Fibroblast of skin of scalp (primary cell): ENCODE measurements around the gene SCAMP4.

Experiments
- DNase-seq: peaks from one replicate; pipeline ENCODE4 v3.0.0-alpha.2; 2013

Gene SCAMP4

DNA sequence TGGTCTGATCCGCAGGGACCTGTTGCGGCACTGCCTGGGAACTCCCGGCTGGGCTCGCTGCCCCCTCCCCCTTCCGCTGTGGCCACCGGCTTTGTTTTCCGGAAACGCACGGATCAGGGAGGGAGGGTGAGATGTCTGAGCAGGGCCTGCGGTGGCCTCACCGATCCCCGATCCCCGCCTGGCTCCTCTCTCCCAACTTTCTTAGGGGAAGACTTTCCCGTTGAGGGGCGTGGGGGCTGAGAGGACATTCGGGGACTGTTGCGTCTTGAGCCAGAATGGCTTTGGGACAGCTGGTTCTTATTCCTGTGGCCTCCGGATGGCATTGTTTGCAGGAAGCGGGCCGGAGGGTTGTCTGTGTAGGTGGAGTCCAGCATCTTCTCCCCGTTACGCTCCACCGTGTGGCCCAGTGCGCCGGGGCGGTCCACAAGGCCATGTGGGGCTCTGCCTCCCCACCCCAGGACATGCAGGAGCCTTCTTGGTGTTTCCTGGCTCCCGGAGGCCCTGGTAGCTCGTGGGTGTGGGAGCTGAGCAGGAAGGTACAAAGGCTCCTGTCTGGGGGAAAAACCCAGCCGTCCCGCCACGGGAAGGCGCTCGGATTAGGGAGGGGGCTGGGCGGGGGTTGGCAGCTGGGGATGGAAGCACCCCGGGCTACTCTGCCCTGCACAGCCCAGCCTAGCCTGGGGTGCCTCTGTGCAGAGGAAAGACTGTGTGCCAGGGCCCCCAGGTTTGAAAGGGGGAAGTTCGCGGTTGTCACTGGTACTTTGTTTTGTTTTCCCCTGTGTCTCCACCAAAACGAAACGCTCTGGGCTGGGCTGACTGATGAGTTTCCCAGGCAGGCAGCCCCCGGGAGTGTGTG lies 37.1 kb downstream of the SCAMP4 start:
- peak; percentile 59 for DNase-seq

DNA sequence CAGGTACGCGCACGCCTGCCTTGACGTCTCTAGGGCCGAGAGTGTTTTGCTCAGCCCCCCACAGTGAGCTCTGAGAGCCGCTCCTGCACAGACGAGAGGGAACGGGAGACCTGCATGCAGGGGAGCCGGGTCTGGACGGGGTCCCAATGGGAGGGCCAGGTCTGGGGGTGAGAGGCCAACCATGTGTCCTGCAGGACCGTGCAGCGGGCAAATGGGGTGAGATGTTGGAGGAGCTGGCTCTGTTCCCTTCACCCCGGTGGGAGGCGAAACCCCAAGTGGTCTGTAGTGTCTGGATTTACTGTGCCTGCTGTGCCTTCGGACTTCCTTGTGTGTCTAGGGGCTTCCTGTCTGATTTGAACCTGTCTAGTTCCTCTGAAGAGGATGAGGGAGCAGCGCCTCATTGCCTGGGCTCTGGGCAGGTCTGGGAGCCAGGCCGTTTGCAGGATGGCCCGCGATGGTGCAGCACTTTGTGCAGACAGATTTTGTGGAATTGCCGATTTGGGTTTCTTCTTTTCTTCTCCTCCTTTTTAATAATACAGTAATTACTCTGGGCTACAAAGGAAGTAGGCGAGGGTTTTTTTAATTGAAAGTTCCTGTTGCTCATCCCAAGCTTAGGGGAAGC lies 37.8 kb downstream of the SCAMP4 start:
- DNase-seq, result no peak

DNA sequence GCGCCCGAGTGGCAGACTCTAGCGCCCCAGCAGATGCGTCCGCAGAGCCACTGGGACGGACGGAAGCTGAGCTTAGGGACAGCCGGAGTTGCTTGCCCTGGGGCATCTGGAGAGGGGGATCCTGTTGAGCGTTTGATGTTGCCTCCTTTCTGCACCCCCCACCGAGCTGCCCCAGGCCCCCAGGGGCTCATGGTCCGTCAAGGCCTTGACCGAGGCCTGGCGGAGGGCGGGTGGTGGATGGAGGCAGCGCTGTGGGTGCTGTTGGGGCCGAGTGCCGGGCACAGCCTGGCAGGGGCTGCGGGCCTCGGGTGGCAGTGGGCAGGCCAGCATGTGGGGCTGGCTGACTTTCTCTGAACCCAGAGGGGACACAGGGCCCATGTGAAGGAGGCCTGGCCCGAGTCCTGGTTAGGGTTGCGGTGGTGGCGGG lies 38.5 kb downstream of the SCAMP4 start:
- DNase-seq, result no peak

DNA sequence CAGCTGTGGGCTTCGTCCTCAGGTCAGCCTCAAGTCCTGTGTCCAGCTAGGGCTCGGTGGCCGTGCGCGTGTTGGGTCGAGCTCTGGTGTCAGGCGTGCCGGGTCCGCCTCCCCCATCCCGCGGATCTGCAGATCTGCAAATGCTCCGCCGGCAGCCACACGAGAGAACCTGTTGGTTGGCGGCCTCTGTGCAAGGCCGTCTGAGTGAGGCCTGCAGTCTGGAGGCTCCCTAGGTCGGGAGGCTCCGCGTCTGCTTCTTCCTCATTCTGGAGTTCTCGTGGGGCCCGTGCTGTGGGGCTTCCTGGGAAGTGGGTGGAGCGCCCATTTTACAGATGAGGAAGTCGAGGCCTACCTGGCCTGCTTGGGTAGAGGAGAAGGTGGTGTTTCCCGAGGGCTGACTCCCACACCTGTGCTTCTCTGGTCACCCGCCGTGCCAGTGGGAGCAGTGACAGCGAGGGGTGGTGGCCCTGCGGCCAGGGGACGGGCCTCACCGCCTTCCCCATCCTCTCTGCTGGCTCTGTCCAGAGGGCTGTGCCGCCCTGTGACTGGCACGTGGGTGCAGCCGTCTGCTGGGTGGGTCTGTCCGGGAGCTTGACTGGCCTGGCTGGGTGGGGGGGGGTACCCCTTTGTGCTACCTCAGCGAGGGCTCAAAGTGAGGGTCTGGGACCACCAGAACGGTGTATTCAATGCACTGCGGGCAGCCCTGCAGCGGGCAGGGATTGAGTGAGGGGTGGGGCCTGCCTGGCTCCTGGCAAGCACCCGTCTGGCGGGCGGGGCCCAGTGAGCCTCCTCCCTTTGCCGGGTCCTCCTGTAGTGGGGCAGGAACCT lies 39.1 kb downstream of the SCAMP4 start:
- no peak for DNase-seq

- DNase-seq, result no peak
These were observed 39.8 kb downstream of the SCAMP4 start for GRCh38 chr19:1944916-1945561.

GRCh38 chr19:1945899-1946298 lies 40.7 kb downstream of the SCAMP4 start:
- peak; percentile 38 for DNase-seq

- no peak for DNase-seq
These were observed 42.5 kb downstream of the SCAMP4 start for GRCh38 chr19:1947651-1948209.

DNA sequence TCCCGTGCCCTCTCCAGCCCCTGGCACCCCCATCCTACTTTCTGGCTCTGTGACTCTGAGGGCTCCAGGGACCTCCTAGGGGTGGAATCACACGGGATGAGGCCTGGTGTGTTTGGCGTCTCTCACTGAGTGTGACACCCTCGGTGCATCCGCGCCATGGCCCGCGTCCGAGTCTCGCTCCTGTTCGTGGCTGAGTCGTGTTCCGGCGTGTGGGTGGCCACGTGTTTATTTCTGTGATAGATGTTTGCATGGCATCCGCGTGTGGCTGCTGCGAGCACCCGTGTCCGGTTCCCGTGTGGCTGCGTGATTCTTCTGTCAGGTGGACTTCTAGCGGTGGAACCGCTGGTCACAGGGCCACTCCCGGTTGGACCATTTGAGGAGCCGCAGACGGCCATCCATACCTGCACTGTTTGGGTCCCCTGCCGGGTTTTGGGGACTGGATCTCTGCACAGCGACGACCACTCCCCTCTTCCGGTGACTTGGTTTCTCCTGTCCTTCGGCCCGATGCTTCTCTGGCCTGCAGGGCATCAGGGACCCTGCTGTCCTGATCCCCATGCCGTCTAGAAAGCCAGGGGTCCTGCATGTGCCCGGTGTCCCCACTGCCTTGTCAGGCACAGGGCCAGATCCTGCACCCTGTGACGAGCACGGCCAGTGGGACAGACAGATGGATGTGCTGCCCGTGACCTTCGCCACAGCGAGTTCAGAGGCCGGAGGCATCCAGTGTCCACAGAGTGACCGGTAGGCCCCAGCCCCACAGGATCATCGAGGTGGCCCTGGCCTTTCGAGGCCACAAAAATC lies 44.3 kb downstream of the SCAMP4 start:
- DNase-seq, result no peak

DNA sequence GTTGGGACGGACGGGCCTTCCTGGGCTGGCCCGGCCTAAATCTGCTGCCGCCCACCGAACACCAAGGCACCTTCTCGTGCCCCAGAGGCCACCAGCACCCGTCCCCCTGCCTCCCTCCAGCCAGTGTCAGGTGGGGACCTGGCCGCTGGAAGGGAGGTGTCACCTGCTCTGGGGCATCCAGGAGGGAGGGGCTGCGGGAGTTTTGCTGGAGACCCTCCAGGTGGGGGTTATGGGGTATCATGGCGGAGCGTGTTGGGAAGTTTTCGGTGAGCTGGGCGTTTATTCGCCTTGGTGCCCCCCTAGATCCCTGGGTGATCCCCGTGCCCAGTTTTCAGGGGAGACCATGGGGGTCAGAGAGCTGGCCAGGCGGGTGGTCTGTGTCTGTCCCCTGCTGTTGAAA lies 45.4 kb downstream of the SCAMP4 start:
- no peak for DNase-seq

GRCh38 chr19:1952635-1953034 lies 47.4 kb downstream of the SCAMP4 start:
- no peak for DNase-seq

DNA sequence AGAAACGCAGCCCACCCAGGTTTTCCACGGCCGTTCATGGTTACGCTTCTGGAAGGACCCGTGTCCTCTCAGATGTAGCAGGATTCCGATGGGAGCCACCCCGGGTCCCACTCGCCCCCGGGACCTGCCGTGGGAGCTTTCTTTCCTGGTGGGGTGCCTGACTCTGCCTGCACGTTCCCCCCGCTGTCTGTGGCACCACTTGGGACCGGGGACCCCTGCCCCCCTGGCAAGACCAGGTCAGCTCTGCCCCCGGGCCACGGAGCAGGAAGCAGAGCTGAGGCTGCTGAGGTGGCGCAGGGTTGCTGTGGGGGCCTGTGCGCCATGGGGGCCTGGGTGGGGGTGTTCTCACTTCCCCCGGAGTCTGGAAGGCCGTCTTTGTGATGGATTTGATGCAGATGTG lies 47.8 kb downstream of the SCAMP4 start:
- DNase-seq, result no peak

- no peak for DNase-seq
These were observed 48.4 kb downstream of the SCAMP4 start for GRCh38 chr19:1953441-1954094.

DNA sequence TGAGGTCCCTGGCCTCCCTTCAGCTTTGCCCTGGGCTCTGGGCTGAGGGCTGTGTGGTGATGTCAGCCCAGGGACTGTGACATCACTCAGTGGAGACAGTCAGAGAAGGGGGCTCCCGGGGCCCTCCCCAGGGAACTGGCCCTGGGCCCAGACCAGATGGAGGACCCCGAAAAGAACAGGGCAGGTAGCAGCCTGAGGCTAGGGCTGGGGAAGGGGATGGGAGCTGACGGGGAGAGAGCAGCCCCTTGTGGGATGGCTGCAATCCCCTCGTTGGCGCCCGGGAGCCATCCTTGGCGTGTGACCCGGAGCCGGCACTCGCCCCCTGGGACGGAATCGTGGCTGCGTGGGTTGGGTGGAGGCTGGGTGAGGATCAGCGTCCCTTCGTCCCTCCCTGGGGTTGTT lies 49.3 kb downstream of the SCAMP4 start:
- DNase-seq, result no peak

GRCh38 chr19:1955171-1956121 lies 50.2 kb downstream of the SCAMP4 start:
- DNase-seq, result no peak

GRCh38 chr19:1956122-1956494 lies 50.9 kb downstream of the SCAMP4 start:
- DNase-seq, result no peak

DNA sequence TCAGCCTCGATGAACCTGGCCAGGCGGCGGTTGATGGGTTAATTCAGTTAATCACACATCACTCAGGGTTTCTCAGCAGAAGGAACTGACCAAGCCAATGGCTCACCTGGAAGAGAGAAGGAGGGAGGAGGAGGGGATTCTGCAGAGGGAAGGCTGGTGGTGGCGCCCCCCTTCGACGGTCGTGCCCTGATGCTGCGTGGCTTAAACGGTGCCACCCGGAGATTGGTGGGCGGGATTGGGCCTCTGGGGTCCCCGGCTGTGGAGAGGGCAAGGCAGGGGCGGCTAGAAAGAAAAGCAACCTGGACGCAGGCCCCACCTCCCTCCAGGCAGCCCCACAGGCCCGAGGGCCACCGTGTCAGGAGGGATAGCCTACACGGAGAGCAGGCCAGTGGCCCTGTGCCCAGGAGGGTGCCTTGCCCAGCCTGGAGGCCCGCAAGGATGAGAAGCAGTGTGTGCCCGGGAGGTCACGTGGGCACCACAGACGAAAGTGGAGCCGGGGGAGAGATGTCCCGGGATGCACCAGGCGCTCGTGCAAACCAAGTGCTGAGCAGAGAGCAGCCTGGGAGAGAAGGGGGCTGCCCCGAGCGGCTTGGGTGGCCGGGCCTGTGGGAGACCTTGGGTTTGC lies 51.8 kb downstream of the SCAMP4 start:
- DNase-seq, result no peak

GRCh38 chr19:1957562-1958248 lies 52.5 kb downstream of the SCAMP4 start:
- no peak for DNase-seq

DNA sequence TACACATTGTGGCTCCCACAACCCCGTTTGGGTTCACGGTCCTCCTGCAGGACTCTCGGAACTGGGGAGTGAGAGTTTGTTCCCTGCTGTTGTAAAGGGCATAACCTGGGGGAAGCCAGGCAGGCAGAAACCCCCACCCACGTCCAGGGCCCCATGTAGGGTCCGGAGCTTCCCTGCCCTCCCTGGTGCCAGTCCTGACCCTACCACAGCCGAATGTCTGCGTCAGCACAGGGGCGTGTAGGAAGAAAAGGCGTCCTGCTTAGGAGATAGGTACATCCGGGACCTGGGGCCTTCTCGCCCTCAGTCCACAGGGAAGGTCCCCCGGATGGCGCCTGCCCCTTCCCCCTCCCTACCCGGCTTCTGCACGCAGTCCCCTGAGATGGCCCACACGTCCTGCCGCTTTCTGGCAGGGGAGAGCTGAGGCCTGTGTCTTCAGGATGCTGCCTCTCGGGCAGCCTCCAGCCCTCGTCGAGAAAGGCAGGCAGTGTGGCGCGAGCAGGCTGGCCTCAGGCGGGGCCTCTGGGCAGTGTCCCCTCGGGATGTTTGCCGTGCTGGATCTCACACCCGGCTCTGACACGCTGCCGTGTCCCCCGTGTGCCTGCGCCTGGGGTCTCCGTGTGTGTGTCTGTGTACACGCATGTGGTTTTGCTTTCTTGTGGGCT lies 54.9 kb downstream of the SCAMP4 start:
- DNase-seq, result no peak
